Breast epithelium (tissue), 3 donors: ENCODE measurements around the gene MCM9.

Experiments used
- POLR2A ChIP-seq: fragments of 450-650 bp; IDR thresholded peaks from one replicate; pipeline ENCODE4 v1.6.1; 2016; ENCODE audit warnings: antibody characterized with exemption, mild to moderate bottlenecking, moderate library complexity
- TF ChIP-seq, protein P1 (sequence below), 3 donors: fragments of 450-650 bp; IDR thresholded peaks; one replicate each; pipeline ENCODE4 v1.5.1; 2016 to 2017; ENCODE audit warnings: antibody characterized with exemption in 3 of 3, mild to moderate bottlenecking in 3 of 3, moderate library complexity in 3 of 3

DNA sequence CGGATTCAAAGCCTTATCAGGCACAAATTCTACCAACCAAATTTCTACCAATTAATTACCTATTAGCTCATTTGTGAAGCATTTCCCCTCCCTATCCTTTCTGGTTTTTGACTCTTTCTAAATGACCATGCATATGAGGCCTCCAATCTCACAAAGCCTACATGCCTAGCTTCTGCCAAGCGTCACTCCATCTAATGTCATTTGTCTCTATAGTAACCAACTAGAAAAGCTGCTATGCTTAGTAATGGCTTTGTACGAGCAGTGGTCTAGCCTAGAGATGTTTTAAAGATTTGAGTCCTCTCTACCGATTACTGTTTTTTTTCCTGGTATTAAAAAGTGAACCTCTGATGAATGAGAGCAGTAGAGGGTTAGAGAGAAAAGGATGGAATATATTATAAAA lies 45.8 kb downstream of the MCM9 start:
- TF ChIP-seq, protein P1, sequence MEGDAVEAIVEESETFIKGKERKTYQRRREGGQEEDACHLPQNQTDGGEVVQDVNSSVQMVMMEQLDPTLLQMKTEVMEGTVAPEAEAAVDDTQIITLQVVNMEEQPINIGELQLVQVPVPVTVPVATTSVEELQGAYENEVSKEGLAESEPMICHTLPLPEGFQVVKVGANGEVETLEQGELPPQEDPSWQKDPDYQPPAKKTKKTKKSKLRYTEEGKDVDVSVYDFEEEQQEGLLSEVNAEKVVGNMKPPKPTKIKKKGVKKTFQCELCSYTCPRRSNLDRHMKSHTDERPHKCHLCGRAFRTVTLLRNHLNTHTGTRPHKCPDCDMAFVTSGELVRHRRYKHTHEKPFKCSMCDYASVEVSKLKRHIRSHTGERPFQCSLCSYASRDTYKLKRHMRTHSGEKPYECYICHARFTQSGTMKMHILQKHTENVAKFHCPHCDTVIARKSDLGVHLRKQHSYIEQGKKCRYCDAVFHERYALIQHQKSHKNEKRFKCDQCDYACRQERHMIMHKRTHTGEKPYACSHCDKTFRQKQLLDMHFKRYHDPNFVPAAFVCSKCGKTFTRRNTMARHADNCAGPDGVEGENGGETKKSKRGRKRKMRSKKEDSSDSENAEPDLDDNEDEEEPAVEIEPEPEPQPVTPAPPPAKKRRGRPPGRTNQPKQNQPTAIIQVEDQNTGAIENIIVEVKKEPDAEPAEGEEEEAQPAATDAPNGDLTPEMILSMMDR (IDR thresholded peaks at IDR 0.05): no peak
- no peak for TF ChIP-seq POLR2A
